ENCODE measurements around the gene CHORDC1.

The CHORDC1 gene

GRCh38 chr11:90197377-90197776 is 25.5 kb downstream of the CHORDC1 start:
- Histone ChIP-seq H3K27ac (ENCODE audit: poor library complexity, severe bottlenecking) (no peak overlapping the region), H3K36me3 (ENCODE audit: low read depth) (peaks cover 41% of the 10 kb centered on the region), H3K4me3 (ENCODE audit: severe bottlenecking) (no peak overlapping the region), H3K9me3 (ENCODE audit: severe bottlenecking) (no peaks in the 10 kb centered on the region), H3K27me3 (ENCODE audit: insufficient read depth, poor library complexity, severe bottlenecking) (no peaks in the 10 kb centered on the region), H3K4me1 (ENCODE audit: insufficient read depth, poor library complexity, severe bottlenecking) (no peaks in the 10 kb centered on the region)
- TF ChIP-seq, protein P1, sequence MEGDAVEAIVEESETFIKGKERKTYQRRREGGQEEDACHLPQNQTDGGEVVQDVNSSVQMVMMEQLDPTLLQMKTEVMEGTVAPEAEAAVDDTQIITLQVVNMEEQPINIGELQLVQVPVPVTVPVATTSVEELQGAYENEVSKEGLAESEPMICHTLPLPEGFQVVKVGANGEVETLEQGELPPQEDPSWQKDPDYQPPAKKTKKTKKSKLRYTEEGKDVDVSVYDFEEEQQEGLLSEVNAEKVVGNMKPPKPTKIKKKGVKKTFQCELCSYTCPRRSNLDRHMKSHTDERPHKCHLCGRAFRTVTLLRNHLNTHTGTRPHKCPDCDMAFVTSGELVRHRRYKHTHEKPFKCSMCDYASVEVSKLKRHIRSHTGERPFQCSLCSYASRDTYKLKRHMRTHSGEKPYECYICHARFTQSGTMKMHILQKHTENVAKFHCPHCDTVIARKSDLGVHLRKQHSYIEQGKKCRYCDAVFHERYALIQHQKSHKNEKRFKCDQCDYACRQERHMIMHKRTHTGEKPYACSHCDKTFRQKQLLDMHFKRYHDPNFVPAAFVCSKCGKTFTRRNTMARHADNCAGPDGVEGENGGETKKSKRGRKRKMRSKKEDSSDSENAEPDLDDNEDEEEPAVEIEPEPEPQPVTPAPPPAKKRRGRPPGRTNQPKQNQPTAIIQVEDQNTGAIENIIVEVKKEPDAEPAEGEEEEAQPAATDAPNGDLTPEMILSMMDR (IDR thresholded peaks at IDR 0.05; ENCODE audit: poor library complexity, severe bottlenecking) = no peak
- ATAC-seq (ENCODE audit: low read depth) (no peak), DNase-seq (ENCODE audit: low spot score) (no peak)

DNA sequence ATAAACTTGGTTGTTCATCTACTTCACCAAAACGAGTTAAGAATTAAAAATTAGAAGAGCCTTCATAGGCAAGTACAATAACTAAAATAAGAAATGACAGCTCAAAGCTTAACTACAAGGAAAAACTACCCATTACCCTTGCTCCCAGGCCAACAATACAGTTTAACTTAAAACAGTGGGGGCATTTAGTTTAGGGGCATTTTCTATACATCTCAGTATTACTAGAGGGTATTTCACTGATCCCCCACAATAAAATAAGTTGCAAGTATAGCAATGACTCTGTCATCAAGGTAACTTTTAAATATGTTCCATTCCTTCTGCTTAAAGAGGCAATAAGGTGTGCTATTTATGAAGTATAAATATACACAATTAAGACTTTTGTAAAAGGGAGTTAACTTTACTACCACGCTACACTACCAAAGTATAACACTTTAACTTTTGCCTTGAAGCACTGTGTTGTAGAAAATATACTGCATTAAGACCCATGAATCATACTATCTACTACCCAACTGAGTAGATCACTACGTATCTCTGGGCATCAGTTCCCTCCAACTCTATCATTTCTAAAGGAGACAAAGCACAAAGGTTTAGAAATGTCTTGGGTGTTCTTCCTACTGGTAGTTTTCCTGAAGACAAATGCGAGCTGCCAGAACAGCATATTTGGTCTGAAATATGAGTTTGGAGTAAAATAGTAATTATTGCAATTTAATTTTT is 29.8 kb downstream of the CHORDC1 start:
- Histone ChIP-seq H3K4me3 (ENCODE audit: severe bottlenecking) (no peak overlapping the region), H3K4me1 (ENCODE audit: insufficient read depth, poor library complexity, severe bottlenecking) (no peaks in the 10 kb centered on the region), H3K27ac (ENCODE audit: poor library complexity, severe bottlenecking) (no peak overlapping the region), H3K27me3 (ENCODE audit: insufficient read depth, poor library complexity, severe bottlenecking) (no peaks in the 10 kb centered on the region), H3K36me3 (ENCODE audit: low read depth) (peaks cover 3% of the 10 kb centered on the region; the same call in 1 of the 2 replicates), H3K9me3 (ENCODE audit: severe bottlenecking) (no peaks in the 10 kb centered on the region)
- ATAC-seq (ENCODE audit: low read depth) (no peak), DNase-seq (ENCODE audit: low spot score) (no peak)
- TF ChIP-seq, protein P1 (IDR thresholded peaks at IDR 0.05; ENCODE audit: poor library complexity, severe bottlenecking) = no peak

DNA sequence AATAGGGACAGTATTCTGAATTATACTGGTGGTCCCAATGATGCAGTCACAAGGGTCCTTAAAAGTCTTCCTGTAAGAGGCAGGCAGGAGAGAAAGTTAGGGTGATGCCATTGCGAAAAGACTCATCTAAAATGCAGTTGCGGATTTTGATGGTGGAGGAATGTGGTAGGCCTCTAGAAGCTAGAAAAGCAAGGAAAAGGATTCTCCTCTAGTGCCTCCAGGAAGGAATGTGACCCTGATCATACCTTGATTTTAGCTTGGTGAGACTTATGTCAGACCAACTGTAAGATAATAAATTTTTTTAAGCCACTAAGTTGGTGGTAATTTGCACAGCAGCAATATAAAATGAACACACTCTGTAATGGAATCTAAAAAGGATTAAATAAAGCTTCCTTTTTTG is 33.8 kb downstream of the CHORDC1 start:
- H3K36me3 ChIP-seq (ENCODE audit: low read depth) = no peaks in the 10 kb centered on the region
- H3K4me3 ChIP-seq (ENCODE audit: severe bottlenecking) = no peak overlapping the region
- TF ChIP-seq, protein P1 (IDR thresholded peaks at IDR 0.05; ENCODE audit: poor library complexity, severe bottlenecking) = no peak
- no peaks in the 10 kb centered on the region for H3K4me1 ChIP-seq (ENCODE audit: insufficient read depth, poor library complexity, severe bottlenecking)
- H3K27ac ChIP-seq (ENCODE audit: poor library complexity, severe bottlenecking) = no peak overlapping the region
- H3K9me3 ChIP-seq (ENCODE audit: severe bottlenecking) = no peaks in the 10 kb centered on the region
- DNase-seq (ENCODE audit: low spot score) (no peak), ATAC-seq (ENCODE audit: low read depth) (no peak)
- H3K27me3 ChIP-seq (ENCODE audit: insufficient read depth, poor library complexity, severe bottlenecking) = no peaks in the 10 kb centered on the region

- Histone ChIP-seq H3K27me3 (ENCODE audit: insufficient read depth, poor library complexity, severe bottlenecking) (no peaks in the 10 kb centered on the region), H3K4me3 (ENCODE audit: severe bottlenecking) (no peak overlapping the region), H3K4me1 (ENCODE audit: insufficient read depth, poor library complexity, severe bottlenecking) (no peaks in the 10 kb centered on the region), H3K9me3 (ENCODE audit: severe bottlenecking) (no peaks in the 10 kb centered on the region), H3K36me3 (ENCODE audit: low read depth) (no peaks in the 10 kb centered on the region), H3K27ac (ENCODE audit: poor library complexity, severe bottlenecking) (no peak overlapping the region)
- no peak for ATAC-seq (ENCODE audit: low read depth)
- DNase-seq (ENCODE audit: low spot score) = no peak
- TF ChIP-seq, protein P1 (IDR thresholded peaks at IDR 0.05; ENCODE audit: poor library complexity, severe bottlenecking) = no peak
These were observed 35.0 kb downstream of the CHORDC1 start for GRCh38 chr11:90187839-90188238.

- no peaks in the 10 kb centered on the region for H3K9me3 ChIP-seq (ENCODE audit: severe bottlenecking)
- H3K4me1 ChIP-seq (ENCODE audit: insufficient read depth, poor library complexity, severe bottlenecking) = no peaks in the 10 kb centered on the region
- DNase-seq (ENCODE audit: low spot score) = no peak
- TF ChIP-seq, protein P1 (IDR thresholded peaks at IDR 0.05; ENCODE audit: poor library complexity, severe bottlenecking) = no peak
- no peak for ATAC-seq (ENCODE audit: low read depth)
- no peak overlapping the region for H3K27ac ChIP-seq (ENCODE audit: poor library complexity, severe bottlenecking)
- H3K4me3 ChIP-seq (ENCODE audit: severe bottlenecking) = no peak overlapping the region
- no peaks in the 10 kb centered on the region for H3K27me3 ChIP-seq (ENCODE audit: insufficient read depth, poor library complexity, severe bottlenecking)
- no peaks in the 10 kb centered on the region for H3K36me3 ChIP-seq (ENCODE audit: low read depth)
These were observed 42.9 kb downstream of the CHORDC1 start for GRCh38 chr11:90179923-90180322.

All from RWPE2 (cell line).